NB4 (cell line): Measurements from ENCODE around the gene TSPO2.

Source experiments
- DNase-seq: peaks from one replicate; pipeline ENCODE4 v3.0.0; 2010; ENCODE audit warnings: low read depth
- H3K4me3 ChIP-seq: one replicate; pipeline ENCODE4 v1.5.1; 2011; ENCODE audit warnings: mild to moderate bottlenecking, low read depth, low read length, moderate library complexity
- CTCF ChIP-seq: IDR thresholded peaks from one replicate; pipeline ENCODE4 v1.5.1; 2012; ENCODE audit warnings: low read depth, low read length
- MAX ChIP-seq: IDR thresholded peaks from 2 replicates; pipeline ENCODE4 v1.6.1; 2011; ENCODE audit warnings: low read depth, low read length
- MYC ChIP-seq: IDR thresholded peaks from 2 replicates; pipeline ENCODE4 v1.6.1; 2011; ENCODE audit warnings: low read depth, low read length
- POLR2A ChIP-seq: IDR thresholded peaks from 2 replicates; pipeline ENCODE4 v1.6.1; 2011; ENCODE audit warnings: mild to moderate bottlenecking; ENCODE audit not compliant: insufficient read length; ENCODE audit errors: extremely low read depth

The TSPO2 gene

GRCh38 chr6:41058783-41059181 is 16.5 kb downstream of the TSPO2 start:
- TF ChIP-seq CTCF (no peak), POLR2A (no peak), MAX (no peak), MYC (no peak)

GRCh38 chr6:41059556-41059955 is 17.3 kb downstream of the TSPO2 start:
- no peak for DNase-seq
- TF ChIP-seq POLR2A (no peak), MYC (no peak), MAX (no peak), CTCF (no peak)
- H3K4me3 ChIP-seq, result no peak overlapping the region

More at GRCh38 chr6:41058783-41059181, 16.5 kb downstream of the TSPO2 start:
- DNase-seq, result no peak
- no peak overlapping the region for H3K4me3 ChIP-seq

- no peak overlapping the region for H3K4me3 ChIP-seq
- no peak for TF ChIP-seq MYC
- TF ChIP-seq MAX, result no peak
- no peak for TF ChIP-seq POLR2A
- TF ChIP-seq CTCF, result no peak
- no peak for DNase-seq
Observed at GRCh38 chr6:41061196-41061726, 19.0 kb downstream of the TSPO2 start.

GRCh38 chr6:41062056-41062455 is 19.8 kb downstream of the TSPO2 start:
- no peak for TF ChIP-seq MYC
- TF ChIP-seq POLR2A, result no peak
- no peak for TF ChIP-seq CTCF
- TF ChIP-seq MAX, result no peak
- H3K4me3 ChIP-seq, result no peak overlapping the region
- DNase-seq, result no peak

- DNase-seq, result no peak
- no peak overlapping the region for H3K4me3 ChIP-seq
- no peak for TF ChIP-seq CTCF
- no peak for TF ChIP-seq MYC
- TF ChIP-seq MAX, result no peak
- no peak for TF ChIP-seq POLR2A
Observed at GRCh38 chr6:41063884-41064285, 21.6 kb downstream of the TSPO2 start.
